Stimulated activated CD4-positive, alpha-beta T cell treated with anti-CD3 and anti-CD28 coated beads, Interleukin-15, amount 100 ng/mL, for 1 hour (primary cell): ENCODE results near the gene CAMKK1.

Source experiments
- DNase-seq, 2 donors: peaks; one replicate each; pipeline ENCODE4 v3.0.0-alpha.2; 2020; ENCODE audit warnings: low read depth in 1 of 2, low spot score in 1 of 2

Gene CAMKK1

GRCh38 chr17:3893003-3893719, at the start of gene CAMKK1:
CAMKK1 (minus strand) TSS chr17:3893053; CDS start chr17:3885687, 7,366 bp downstream.
- DNase-seq, result peak; percentile 78 to 84

GRCh38 chr17:3940965-3941698, 48.3 kb upstream of the CAMKK1 start:
- no peak for DNase-seq

GRCh38 chr17:3937359-3937758, 44.5 kb upstream of the CAMKK1 start:
- DNase-seq, result no peak

GRCh38 chr17:3935825-3936355, 43.0 kb upstream of the CAMKK1 start:
- no peak for DNase-seq

- DNase-seq, result no peak
These were observed 42.3 kb upstream of the CAMKK1 start for GRCh38 chr17:3935140-3935542.

- no peak for DNase-seq
These were observed 36.9 kb upstream of the CAMKK1 start for GRCh38 chr17:3929764-3930163.

- no peak for DNase-seq
These were observed 36.3 kb upstream of the CAMKK1 start for GRCh38 chr17:3929181-3929580.

- DNase-seq, result no peak
These were observed 35.6 kb upstream of the CAMKK1 start for GRCh38 chr17:3928406-3928805.

- no peak for DNase-seq
These were observed 34.9 kb upstream of the CAMKK1 start for GRCh38 chr17:3927628-3928340.

GRCh38 chr17:3926860-3927627, 34.2 kb upstream of the CAMKK1 start:
- DNase-seq, result no peak

- no peak for DNase-seq
These were observed 33.0 kb upstream of the CAMKK1 start for GRCh38 chr17:3925684-3926485.

- DNase-seq, result no peak
These were observed 31.9 kb upstream of the CAMKK1 start for GRCh38 chr17:3924512-3925350.

- no peak for DNase-seq
These were observed 30.8 kb upstream of the CAMKK1 start for GRCh38 chr17:3923466-3924190.

GRCh38 chr17:3922765-3923164, 29.9 kb upstream of the CAMKK1 start:
- DNase-seq, result no peak

GRCh38 chr17:3921502-3922319, 28.9 kb upstream of the CAMKK1 start:
- DNase-seq, result no peak

GRCh38 chr17:3921006-3921405, 28.2 kb upstream of the CAMKK1 start:
- DNase-seq, result no peak

- no peak for DNase-seq
These were observed 26.3 kb upstream of the CAMKK1 start for GRCh38 chr17:3919123-3919624.
